Measurements from ENCODE around the gene MGA.

GRCh38 chr15:41671656-41672648, 11.7 kb downstream of the MGA start:
- TF ChIP-seq POLR2A (IDR thresholded peaks at IDR 0.05) (no peak), CTCF (IDR thresholded peaks at IDR 0.05) (no peak)
